ENCODE results near the gene KRTAP17-1. TPM values are rescaled to one million over a fixed set of nuclear protein-coding genes. Genes with fewer than 3 reads are reported as not detected.
"Not testable (repeated sequence)": the region's sequence is repeated elsewhere in the genome, so short reads cannot be mapped to it uniquely, and the experiment has no call there.

The KRTAP17-1 gene
- total RNA-seq, 2 donors from 2014 or later: not detected

GRCh38 chr17:41294016-41294415 is 21.5 kb downstream of the KRTAP17-1 start:
- no peaks in the 10 kb centered on the region for H3K36me3 Mint-ChIP-seq
- no peaks in the 10 kb centered on the region for H3K9me3 Mint-ChIP-seq
- ATAC-seq: no peak
- H3K27ac Mint-ChIP-seq: no peak overlapping the region
- no peak for DNase-seq (ENCODE audit: low spot score in 2 of 2)

DNA sequence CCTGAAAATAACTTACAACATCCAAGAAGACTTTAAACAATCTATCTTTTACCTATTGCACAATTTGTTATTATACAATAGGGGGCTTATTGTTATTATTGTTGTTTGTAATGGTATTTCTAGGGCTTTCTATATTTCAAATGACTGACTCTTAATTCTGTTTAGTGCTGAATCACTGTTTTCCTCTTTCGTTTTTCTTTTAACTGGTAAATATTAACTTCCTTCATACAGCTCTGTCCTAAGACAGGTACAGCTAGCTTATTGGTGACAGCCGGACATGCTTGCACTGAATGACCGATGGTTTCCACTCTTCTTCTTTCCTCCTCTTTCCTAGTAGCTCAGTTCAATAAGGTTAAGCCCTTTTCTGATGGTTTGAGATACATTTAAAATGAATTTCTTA is 28.5 kb downstream of the KRTAP17-1 start:
- ATAC-seq (no peak), DNase-seq (ENCODE audit: low spot score in 2 of 2) (no peak)
- H3K27ac Mint-ChIP-seq: no peak overlapping the region
- no peaks in the 10 kb centered on the region for H3K36me3 Mint-ChIP-seq
- no peaks in the 10 kb centered on the region for H3K9me3 Mint-ChIP-seq

GRCh38 chr17:41284546-41284945 is 31.0 kb downstream of the KRTAP17-1 start:
- ATAC-seq (no peak), DNase-seq (ENCODE audit: low spot score in 2 of 2) (no peak)
- no peak overlapping the region for H3K27ac Mint-ChIP-seq
- peaks cover 0 to 4% of the 10 kb centered on the region in 2 donors for H3K9me3 Mint-ChIP-seq
- no peaks in the 10 kb centered on the region for H3K36me3 Mint-ChIP-seq

- Mint-ChIP-seq H3K27ac (no peak overlapping the region), H3K9me3 (peaks cover 0 to 4% of the 10 kb centered on the region in 2 donors), H3K36me3 (no peaks in the 10 kb centered on the region)
- no peak for ATAC-seq
- no peak for DNase-seq (ENCODE audit: low spot score in 2 of 2)
Measured at GRCh38 chr17:41284043-41284442, 31.5 kb downstream of the KRTAP17-1 start.

- no peaks in the 10 kb centered on the region for H3K36me3 Mint-ChIP-seq
- DNase-seq (ENCODE audit: low spot score in 2 of 2) (no peak), ATAC-seq (no peak)
- H3K9me3 Mint-ChIP-seq: peaks cover 0 to 4% of the 10 kb centered on the region in 2 donors
- H3K27ac Mint-ChIP-seq: no peak overlapping the region
Measured at GRCh38 chr17:41278176-41278955, 37.1 kb downstream of the KRTAP17-1 start.

- not testable (repeated sequence) for ATAC-seq; DNase-seq (ENCODE audit: low spot score in 2 of 2); H3K36me3 Mint-ChIP-seq; H3K9me3 Mint-ChIP-seq; H3K27ac Mint-ChIP-seq
Measured at GRCh38 chr17:41275648-41276190, 39.8 kb downstream of the KRTAP17-1 start, which contains the start of gene KRTAP9-7. Gene KRTAP9-7 (plus strand): TSS chr17:41275698. CDS start chr17:41275698, 0 bp downstream.

- H3K9me3 Mint-ChIP-seq: no peaks in the 10 kb centered on the region
- H3K36me3 Mint-ChIP-seq: no peaks in the 10 kb centered on the region
- no peak overlapping the region for H3K27ac Mint-ChIP-seq
- no peak for DNase-seq (ENCODE audit: low spot score in 2 of 2)
- no peak for ATAC-seq
Measured at GRCh38 chr17:41271858-41272257, 43.7 kb downstream of the KRTAP17-1 start.

GRCh38 chr17:41271323-41271722 is 44.2 kb downstream of the KRTAP17-1 start:
- not testable (repeated sequence) for H3K27ac Mint-ChIP-seq; H3K36me3 Mint-ChIP-seq; DNase-seq (ENCODE audit: low spot score in 2 of 2); H3K9me3 Mint-ChIP-seq; ATAC-seq

- no peaks in the 10 kb centered on the region for H3K9me3 Mint-ChIP-seq
- DNase-seq (ENCODE audit: low spot score in 2 of 2): no peak
- no peak for ATAC-seq
- no peaks in the 10 kb centered on the region for H3K36me3 Mint-ChIP-seq
- no peak overlapping the region for H3K27ac Mint-ChIP-seq
Measured at GRCh38 chr17:41267711-41268110, 47.8 kb downstream of the KRTAP17-1 start.

DNA sequence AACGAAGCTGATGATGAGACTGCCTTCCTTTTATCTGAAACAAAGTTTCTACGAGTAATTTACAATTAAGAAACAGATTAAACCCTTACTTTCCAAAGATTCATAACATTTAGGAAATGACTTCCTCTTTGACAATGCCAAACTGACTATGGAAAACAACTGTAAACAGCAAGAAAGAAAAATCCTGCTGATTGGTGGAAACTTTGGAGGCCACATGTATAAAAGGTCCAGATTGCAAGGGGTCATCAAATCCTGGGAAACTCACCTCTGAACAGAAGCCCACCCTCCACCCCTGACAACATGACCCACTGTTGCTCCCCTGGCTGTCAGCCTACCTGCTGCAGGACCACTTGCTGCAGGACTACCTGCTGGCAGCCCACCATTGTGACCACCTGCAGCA is 50.4 kb downstream of the KRTAP17-1 start, which contains the start of gene KRTAP9-6:
Gene KRTAP9-6, plus strand, starts transcription at position 301 of the 400 bp plus-strand sequence. Its CDS starts 0 bp downstream, at position 301.
- Mint-ChIP-seq H3K9me3 (no peaks in the 10 kb centered on the region), H3K36me3 (no peaks in the 10 kb centered on the region), H3K27ac (no peak within 1 kb of the TSS)
- ATAC-seq (no peak), DNase-seq (ENCODE audit: low spot score in 2 of 2) (no peak)

Other genes starting within 250 kb of the KRTAP17-1 start
- not detected for gene KRTAP2-4, start 249.8 kb downstream of the KRTAP17-1 start, total RNA-seq
- gene KRTAP4-7, start 231.6 kb downstream of the KRTAP17-1 start, total RNA-seq: not detected
- not detected for gene KRTAP4-8, start 217.6 kb downstream of the KRTAP17-1 start, total RNA-seq
- gene KRTAP4-16, start 213.5 kb downstream of the KRTAP17-1 start, total RNA-seq: not detected
- gene KRTAP4-9, start 210.3 kb downstream of the KRTAP17-1 start, total RNA-seq: not detected
- gene KRTAP4-11, start 197.3 kb downstream of the KRTAP17-1 start, total RNA-seq: not detected
- not detected for gene KRTAP4-12, start 191.5 kb downstream of the KRTAP17-1 start, total RNA-seq
- not detected for gene KRTAP4-6, start 175.2 kb downstream of the KRTAP17-1 start, total RNA-seq
- not detected for gene KRTAP4-5, start 165.9 kb downstream of the KRTAP17-1 start, total RNA-seq
- not detected for gene KRTAP4-4, start 155.0 kb downstream of the KRTAP17-1 start, total RNA-seq
- gene KRTAP4-3, start 147.5 kb downstream of the KRTAP17-1 start, total RNA-seq: not detected
- gene KRTAP4-2, start 137.5 kb downstream of the KRTAP17-1 start, total RNA-seq: not detected
- gene KRTAP4-1, start 130.8 kb downstream of the KRTAP17-1 start, total RNA-seq: not detected
- gene KRTAP9-1, start 125.8 kb downstream of the KRTAP17-1 start, total RNA-seq: not detected
- not detected for gene KRTAP9-2, start 89.1 kb downstream of the KRTAP17-1 start, total RNA-seq
- gene KRTAP9-3, start 83.3 kb downstream of the KRTAP17-1 start, total RNA-seq: not detected
- not detected for gene KRTAP9-8, start 77.7 kb downstream of the KRTAP17-1 start, total RNA-seq
- not detected for gene KRTAP9-4, start 66.0 kb downstream of the KRTAP17-1 start, total RNA-seq
- gene KRTAP9-9, start 60.3 kb downstream of the KRTAP17-1 start, total RNA-seq: not detected
- gene KRTAP9-6, start 50.3 kb downstream of the KRTAP17-1 start, total RNA-seq: not detected
- not detected for gene KRTAP9-7, start 40.0 kb downstream of the KRTAP17-1 start, total RNA-seq
- not detected for gene KRTAP29-1, start 12.9 kb downstream of the KRTAP17-1 start, total RNA-seq
- gene KRTAP16-1, start 6.4 kb downstream of the KRTAP17-1 start, total RNA-seq: not detected
- gene KRT33A, start 35.1 kb upstream of the KRTAP17-1 start, total RNA-seq: not detected
- not detected for gene KRT33B, start 54.1 kb upstream of the KRTAP17-1 start, total RNA-seq
- not detected for gene KRT34, start 66.6 kb upstream of the KRTAP17-1 start, total RNA-seq
- not detected for gene KRT31, start 81.9 kb upstream of the KRTAP17-1 start, total RNA-seq
- not detected for gene KRT37, start 108.9 kb upstream of the KRTAP17-1 start, total RNA-seq
- gene KRT38, start 125.3 kb upstream of the KRTAP17-1 start, total RNA-seq: not detected
- gene KRT32, start 151.7 kb upstream of the KRTAP17-1 start, total RNA-seq: not detected
- not detected for gene KRT35, start 165.4 kb upstream of the KRTAP17-1 start, total RNA-seq
- gene KRT36, start 174.2 kb upstream of the KRTAP17-1 start, total RNA-seq: not detected
- gene KRT13, start 189.9 kb upstream of the KRTAP17-1 start, total RNA-seq: not detected
- gene KRT15, start 203.2 kb upstream of the KRTAP17-1 start, total RNA-seq: not detected
- gene KRT19, start 212.6 kb upstream of the KRTAP17-1 start, total RNA-seq: not detected

Measured in activated naive CD4-positive, alpha-beta T cell treated with anti-CD3 and anti-CD28 coated beads, Interleukin-2, amount 50 U/mL, for 72 hours (primary cell).